Measurements from ENCODE around the gene CFAP46. TPM values are rescaled to one million over a fixed set of nuclear protein-coding genes. Genes with fewer than 3 reads are reported as not detected.

The CFAP46 gene
- total and polyA plus RNA-seq, 9 of the 15 experiments (the other 6 are each of a cell fraction or from before 2014, with no cell fraction given) = not detected

DNA sequence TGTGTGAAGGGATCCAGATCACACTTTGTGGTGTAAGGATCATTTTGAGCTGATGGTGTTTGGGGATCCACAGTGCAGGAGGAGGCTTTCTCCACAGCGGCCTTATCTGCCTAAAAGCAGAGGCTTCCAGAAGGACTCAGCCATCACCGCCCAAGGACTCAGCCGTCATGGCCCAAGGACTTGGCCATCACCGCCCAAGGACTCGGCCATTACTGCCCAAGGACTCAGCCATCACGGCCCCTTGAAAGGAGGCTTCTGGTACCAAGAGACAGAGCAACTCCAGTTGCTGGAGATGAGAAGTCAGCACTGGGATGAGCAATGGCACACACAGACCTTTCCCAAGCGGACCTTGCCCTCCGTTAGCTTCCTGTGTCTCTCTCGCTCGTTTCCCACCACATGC lies 6.0 kb upstream of the CFAP46 start (continued):
- TF ChIP-seq ZNF695 (CRISPR knock-in tag; IDR thresholded peaks at IDR 0.05) (no peak), NEUROD1 (IDR thresholded peaks at IDR 0.05; ENCODE audit: borderline replicate concordance, low read depth, low read length, partially characterized antibody) (no peak), ZNF197 (CRISPR knock-in tag; IDR thresholded peaks at IDR 0.05; ENCODE audit: low read depth) (no peak), HDAC3 (IDR thresholded peaks at IDR 0.05; ENCODE audit: borderline replicate concordance, partially characterized antibody) (no peak), ZNF707 (CRISPR knock-in tag; conservative IDR thresholded peaks at IDR 0.05) (no peak)

DNA sequence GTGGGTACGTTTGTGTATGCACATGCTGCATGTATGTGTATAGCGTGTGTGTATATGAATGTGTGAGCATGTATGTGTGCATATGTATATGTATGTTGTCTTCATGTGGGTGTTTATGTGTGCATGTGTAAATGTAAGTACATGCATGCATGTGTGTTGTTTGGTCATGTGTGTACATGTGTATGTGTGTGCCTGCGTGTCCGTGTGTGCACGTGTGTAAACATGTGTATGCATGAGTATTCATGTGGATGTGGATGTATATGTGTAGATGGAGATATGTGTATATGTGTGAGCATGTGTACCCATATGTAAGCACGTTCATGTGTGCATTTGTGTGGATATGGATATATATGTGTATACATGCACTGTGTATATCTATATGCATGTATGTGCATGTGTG lies 5.5 kb upstream of the CFAP46 start:
- Histone ChIP-seq H3K4me2 (ENCODE audit: insufficient read depth, low read length) (no peak overlapping the region), H3K4me1 (replicated peaks in 1 of 2; ENCODE audit: control insufficient read depth in 2 of 2, insufficient read depth in 2 of 2, low read length in 2 of 2) (no peaks in the 10 kb centered on the region), H2AFZ (ENCODE audit: low read depth, low read length) (no peak overlapping the region), H3K9me1 (ENCODE audit: control insufficient read depth, insufficient read depth, low read length) (no peaks in the 10 kb centered on the region), H3K79me2 (ENCODE audit: control insufficient read depth, insufficient read depth, low read length) (no peaks in the 10 kb centered on the region), H3K27me3 (ENCODE audit: control insufficient read depth in 2 of 2, insufficient read depth in 2 of 2, low read length in 2 of 2) (peaks cover 0 to 38% of the 10 kb centered on the region in 2 experiments; a peak in 2 of 5 replicates), H3K9ac (ENCODE audit: insufficient read depth in 1 of 2, low read depth in 2 of 2, low read length in 2 of 2) (no peak overlapping the region), H3K4me3 (no peak overlapping the region), H3K36me3 (ENCODE audit: control insufficient read depth, insufficient read depth, low read length) (no peaks in the 10 kb centered on the region), H4K20me1 (replicated peaks; ENCODE audit: control insufficient read depth, insufficient read depth, low read length) (0 out of 2 replicates have a peak, but pooled peaks cover 3% of the 10 kb centered on the region), H3K27ac (ENCODE audit: extremely low read depth, low read depth, low read length) (no peak overlapping the region), H3K9me3 (replicated peaks; ENCODE audit: control insufficient read depth, insufficient read depth, low read depth, low read length) (no peaks in the 10 kb centered on the region)
- DNase-seq (ENCODE audit: extremely low read depth in 1 of 4, low spot score in 3 of 4) (no peak), ATAC-seq (no peak), FAIRE-seq (no peak)
- intact Hi-C loops (cut with micrococcal nuclease) (no loop called here), in situ Hi-C loops (cut with MboI) (no loop called here)
- ChIA-PET POLR2A (no interaction called here), CTCF (ENCODE audit: low intra/inter-chr PET ratio) (no interaction called here)
- BruUV-seq (replicated peaks) = no TSS peak
- no peak for TF ChIP-seq ETS2 (tag; IDR thresholded peaks at IDR 0.05; ENCODE audit: borderline replicate concordance, poor library complexity, severe bottlenecking)
- TF ChIP-seq CHD1 (IDR thresholded peaks at IDR 0.05; ENCODE audit: low read length) = no peak
- no peak for TF ChIP-seq FOXJ2 (tag; IDR thresholded peaks at IDR 0.05)
- no peak for TF ChIP-seq GTF2F1 (IDR thresholded peaks at IDR 0.05; ENCODE audit: low read depth, low read length)
- TF ChIP-seq JUNB (CRISPR knock-in tag; conservative IDR thresholded peaks at IDR 0.05) = no peak
- TF ChIP-seq CHCHD3 (CRISPR knock-in tag; IDR thresholded peaks at IDR 0.05) = no peak
- no peak for TF ChIP-seq ZNF444 (CRISPR knock-in tag; IDR thresholded peaks at IDR 0.05)
- no peak for TF ChIP-seq SOX6 (IDR thresholded peaks at IDR 0.05)
- no peak for TF ChIP-seq ILK (tag; IDR thresholded peaks at IDR 0.05; ENCODE audit: borderline replicate concordance, low read depth)
- no peak for TF ChIP-seq NCOA2 (IDR thresholded peaks at IDR 0.05; ENCODE audit: partially characterized antibody in 2 of 2)
- TF ChIP-seq HIVEP1 (CRISPR knock-in tag; IDR thresholded peaks at IDR 0.05) = no peak
- TF ChIP-seq RNF2 (IDR thresholded peaks at IDR 0.05) = no peak
- no peak for TF ChIP-seq ZNF780A (CRISPR knock-in tag; IDR thresholded peaks at IDR 0.05)
- no peak for TF ChIP-seq PML (IDR thresholded peaks at IDR 0.05; ENCODE audit: low read length)
- TF ChIP-seq ZNF124 (CRISPR knock-in tag; IDR thresholded peaks at IDR 0.05) = no peak
- no peak for TF ChIP-seq FOXK2 (conservative IDR thresholded peaks at IDR 0.05 in 1 of 2, IDR thresholded peaks at IDR 0.05 in 1 of 2; ENCODE audit: low read depth in 2 of 2)
- no peak for TF ChIP-seq ZNF551 (CRISPR knock-in tag; IDR thresholded peaks at IDR 0.05)
- WGBS (ENCODE audit: insufficient coverage, low coverage, missing lambda C conversion rate) = 3% methylated on average over 6 of the region's 6 CpGs
